ENCODE results near the gene PIGQ.

The PIGQ gene
- total RNA-seq: 17.5 to 20.3 (median 20.1) reads per million in 3 donors

DNA sequence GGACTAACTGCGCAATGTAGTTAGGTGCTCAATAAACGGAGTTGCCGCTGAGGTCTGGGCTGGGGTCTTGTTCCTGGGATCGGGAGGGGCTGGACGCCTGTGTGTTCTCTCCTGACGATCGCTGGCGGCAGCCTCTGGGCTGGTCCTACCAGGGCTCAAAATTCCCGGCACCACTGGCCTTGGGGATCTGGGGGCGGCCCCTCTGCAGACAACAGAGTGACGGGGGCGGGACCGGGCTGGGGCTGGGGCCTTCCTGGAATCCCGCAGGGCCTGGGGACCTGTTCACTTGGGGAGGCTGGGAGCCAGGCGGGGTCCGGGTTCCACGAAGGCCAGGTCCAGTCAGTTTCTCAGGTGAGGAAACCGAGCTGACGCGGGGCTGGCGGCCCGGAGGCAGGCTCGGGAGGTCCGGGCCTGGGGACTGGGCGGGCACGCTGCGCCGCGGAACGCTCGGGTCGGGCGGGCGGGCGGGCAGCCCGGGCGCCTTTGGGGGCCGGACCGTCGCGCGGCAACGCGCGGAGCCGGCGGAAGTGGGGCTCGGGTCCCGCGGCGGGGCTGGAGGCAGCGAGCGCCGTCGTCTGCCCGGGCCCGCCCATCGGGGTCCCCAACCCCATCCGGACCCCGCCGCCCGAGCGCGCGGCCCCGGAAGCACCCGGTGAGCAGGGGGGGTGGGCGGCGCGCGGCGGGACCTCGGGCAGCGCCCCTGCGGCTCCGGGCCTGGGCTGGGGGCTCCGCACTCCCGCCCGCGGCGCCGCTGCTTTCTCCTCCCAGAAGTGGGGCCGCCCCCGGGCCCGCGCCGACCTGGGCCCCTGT is at the start of gene PIGQ:
Gene PIGQ, plus strand, starts transcription at position 524 of the 810 bp plus-strand sequence. CDS start 4,107 bp downstream, outside the sequence.
- peak; percentile 38 to 51 (median 49) for DNase-seq
- peaks cover 38% of the 10 kb centered on the region for H3K4me1 ChIP-seq (ENCODE audit: control insufficient read depth, insufficient read depth, low read length, poor library complexity, severe bottlenecking)
- H3K27me3 ChIP-seq (replicated peaks; ENCODE audit: control insufficient read depth, insufficient read depth, low read length, poor library complexity, severe bottlenecking): no peaks in the 10 kb centered on the region
- peak within 1 kb of the TSS; percentile 78 for H3K4me3 ChIP-seq (ENCODE audit: insufficient read depth, low read depth, low read length, poor library complexity, severe bottlenecking)
- H3K9me3 ChIP-seq (ENCODE audit: control insufficient read depth, low read length): no peaks in the 10 kb centered on the region
- peaks cover 5% of the 10 kb centered on the region for H3K36me3 ChIP-seq (ENCODE audit: control insufficient read depth, insufficient read depth, low read length)
- peak within 1 kb of the TSS; percentile 71 for H3K27ac ChIP-seq (ENCODE audit: insufficient read depth, low read length, poor library complexity, severe bottlenecking)

DNA sequence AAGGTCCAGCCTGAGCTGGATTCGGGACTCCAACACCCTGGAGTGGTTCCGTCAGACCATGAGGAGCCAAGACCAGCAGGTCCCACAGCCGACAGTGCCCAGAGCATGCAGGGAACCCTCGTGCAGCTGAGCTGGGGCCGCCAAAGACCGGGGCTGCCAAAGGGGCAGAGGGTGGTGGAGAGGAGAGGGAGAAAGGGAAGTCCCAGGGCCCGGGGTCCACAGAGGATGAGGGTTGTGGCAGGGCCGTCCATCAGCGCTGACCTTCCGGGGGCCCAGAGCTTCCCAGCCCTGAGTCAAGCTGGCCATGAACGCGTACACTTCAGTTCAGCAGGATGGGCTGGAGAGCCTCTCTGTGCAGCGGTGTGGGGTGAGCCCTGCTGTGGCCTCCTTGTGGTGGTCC is 48.9 kb upstream of the PIGQ start:
- peaks cover 7% of the 10 kb centered on the region for H3K36me3 ChIP-seq (ENCODE audit: control insufficient read depth, insufficient read depth, low read length)
- no peak overlapping the region for H3K4me3 ChIP-seq (ENCODE audit: insufficient read depth, low read depth, low read length, poor library complexity, severe bottlenecking)
- no peak for DNase-seq
- H3K27me3 ChIP-seq (replicated peaks; ENCODE audit: control insufficient read depth, insufficient read depth, low read length, poor library complexity, severe bottlenecking): no peaks in the 10 kb centered on the region
- no peaks in the 10 kb centered on the region for H3K9me3 ChIP-seq (ENCODE audit: control insufficient read depth, low read length)
- H3K27ac ChIP-seq (ENCODE audit: insufficient read depth, low read length, poor library complexity, severe bottlenecking): no peak overlapping the region
- H3K4me1 ChIP-seq (ENCODE audit: control insufficient read depth, insufficient read depth, low read length, poor library complexity, severe bottlenecking): peaks cover 2% of the 10 kb centered on the region

DNA sequence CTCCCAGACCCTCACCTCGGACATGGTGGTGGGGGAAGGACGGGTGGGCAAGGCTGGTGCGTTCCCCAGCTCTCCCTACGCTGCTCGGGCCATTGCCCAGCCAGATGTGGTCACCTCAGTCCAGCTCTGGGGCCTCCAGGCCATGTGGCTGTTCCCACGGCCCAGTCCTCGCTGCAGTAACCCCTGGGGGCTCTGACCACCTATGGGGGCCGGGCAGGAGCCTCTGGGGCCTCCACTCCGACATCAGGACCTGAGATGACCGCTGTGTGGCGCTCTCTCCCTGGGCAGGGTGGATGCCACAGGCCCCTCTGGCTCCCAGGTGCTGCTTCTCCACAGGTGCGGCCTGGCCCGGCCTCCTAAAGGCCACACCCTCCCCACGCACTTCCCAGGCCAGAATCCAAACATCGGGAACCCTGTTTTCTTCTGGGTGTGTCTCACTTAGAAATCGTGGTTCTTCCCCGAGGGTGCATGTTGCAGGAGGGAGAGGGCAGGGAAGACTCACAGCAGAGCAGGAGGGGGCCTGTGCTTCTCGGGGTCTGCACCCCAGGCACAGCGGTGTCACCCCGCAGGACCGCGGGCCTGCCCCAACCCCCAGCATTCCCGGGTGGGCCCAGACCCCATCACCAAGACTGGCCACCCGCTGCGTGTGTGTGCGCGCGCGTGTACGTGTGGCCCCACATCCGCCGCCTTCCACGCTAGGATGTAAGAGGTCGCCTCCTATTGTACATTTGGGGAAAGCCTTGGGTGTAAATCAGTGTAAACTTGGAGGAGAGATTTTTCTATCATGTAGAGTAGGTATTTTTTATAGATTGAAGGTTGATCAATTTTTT is 48.2 kb upstream of the PIGQ start:
- no peak for DNase-seq
- H3K27ac ChIP-seq (ENCODE audit: insufficient read depth, low read length, poor library complexity, severe bottlenecking): no peak overlapping the region
- no peak overlapping the region for H3K4me3 ChIP-seq (ENCODE audit: insufficient read depth, low read depth, low read length, poor library complexity, severe bottlenecking)
- H3K36me3 ChIP-seq (ENCODE audit: control insufficient read depth, insufficient read depth, low read length): peaks cover 3% of the 10 kb centered on the region
- H3K9me3 ChIP-seq (ENCODE audit: control insufficient read depth, low read length): no peaks in the 10 kb centered on the region
- H3K4me1 ChIP-seq (ENCODE audit: control insufficient read depth, insufficient read depth, low read length, poor library complexity, severe bottlenecking): peaks cover 9% of the 10 kb centered on the region
- H3K27me3 ChIP-seq (replicated peaks; ENCODE audit: control insufficient read depth, insufficient read depth, low read length, poor library complexity, severe bottlenecking): no peaks in the 10 kb centered on the region

GRCh38 chr16:522320-523096 is 47.3 kb upstream of the PIGQ start:
- no peak for DNase-seq
- H3K4me3 ChIP-seq (ENCODE audit: insufficient read depth, low read depth, low read length, poor library complexity, severe bottlenecking): no peak overlapping the region
- H3K9me3 ChIP-seq (ENCODE audit: control insufficient read depth, low read length): no peaks in the 10 kb centered on the region
- H3K27me3 ChIP-seq (replicated peaks; ENCODE audit: control insufficient read depth, insufficient read depth, low read length, poor library complexity, severe bottlenecking): no peaks in the 10 kb centered on the region
- peaks cover 13% of the 10 kb centered on the region for H3K4me1 ChIP-seq (ENCODE audit: control insufficient read depth, insufficient read depth, low read length, poor library complexity, severe bottlenecking)
- H3K36me3 ChIP-seq (ENCODE audit: control insufficient read depth, insufficient read depth, low read length): peaks cover 3% of the 10 kb centered on the region
- H3K27ac ChIP-seq (ENCODE audit: insufficient read depth, low read length, poor library complexity, severe bottlenecking): no peak overlapping the region

- no peak for DNase-seq
- no peak overlapping the region for H3K4me3 ChIP-seq (ENCODE audit: insufficient read depth, low read depth, low read length, poor library complexity, severe bottlenecking)
- H3K27ac ChIP-seq (ENCODE audit: insufficient read depth, low read length, poor library complexity, severe bottlenecking): no peak overlapping the region
- peaks cover 3% of the 10 kb centered on the region for H3K36me3 ChIP-seq (ENCODE audit: control insufficient read depth, insufficient read depth, low read length)
- H3K27me3 ChIP-seq (replicated peaks; ENCODE audit: control insufficient read depth, insufficient read depth, low read length, poor library complexity, severe bottlenecking): no peaks in the 10 kb centered on the region
- H3K4me1 ChIP-seq (ENCODE audit: control insufficient read depth, insufficient read depth, low read length, poor library complexity, severe bottlenecking): peaks cover 13% of the 10 kb centered on the region
- no peaks in the 10 kb centered on the region for H3K9me3 ChIP-seq (ENCODE audit: control insufficient read depth, low read length)
Observed at GRCh38 chr16:523097-523741, 46.5 kb upstream of the PIGQ start.

- no peaks in the 10 kb centered on the region for H3K9me3 ChIP-seq (ENCODE audit: control insufficient read depth, low read length)
- no peak for DNase-seq
- peaks cover 3% of the 10 kb centered on the region for H3K36me3 ChIP-seq (ENCODE audit: control insufficient read depth, insufficient read depth, low read length)
- H3K4me1 ChIP-seq (ENCODE audit: control insufficient read depth, insufficient read depth, low read length, poor library complexity, severe bottlenecking): peaks cover 19% of the 10 kb centered on the region
- H3K27ac ChIP-seq (ENCODE audit: insufficient read depth, low read length, poor library complexity, severe bottlenecking): no peak overlapping the region
- H3K4me3 ChIP-seq (ENCODE audit: insufficient read depth, low read depth, low read length, poor library complexity, severe bottlenecking): no peak overlapping the region
- H3K27me3 ChIP-seq (replicated peaks; ENCODE audit: control insufficient read depth, insufficient read depth, low read length, poor library complexity, severe bottlenecking): no peaks in the 10 kb centered on the region
Observed at GRCh38 chr16:524274-525040, 45.3 kb upstream of the PIGQ start.

DNA sequence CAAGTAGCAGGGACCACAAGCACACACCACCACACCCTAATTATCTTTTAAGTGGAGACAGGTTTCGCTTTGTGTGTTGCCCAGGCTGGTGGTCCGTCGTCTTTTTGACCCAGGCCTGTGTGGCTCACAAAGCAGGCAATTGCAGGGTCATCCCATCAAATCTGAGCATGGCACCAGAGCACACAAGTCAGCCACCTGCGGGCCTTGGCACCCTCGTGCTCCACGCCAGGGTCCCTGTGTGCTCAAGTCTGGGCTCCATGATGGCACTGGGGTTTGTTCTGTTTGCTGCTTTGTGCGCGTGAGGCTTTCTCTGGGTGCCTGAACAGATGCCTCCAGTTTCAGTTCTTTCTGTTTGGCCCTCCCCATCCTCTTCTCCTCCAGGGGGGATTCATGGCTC is 44.6 kb upstream of the PIGQ start:
- Histone ChIP-seq H3K4me1 (ENCODE audit: control insufficient read depth, insufficient read depth, low read length, poor library complexity, severe bottlenecking) (peaks cover 25% of the 10 kb centered on the region), H3K27ac (ENCODE audit: insufficient read depth, low read length, poor library complexity, severe bottlenecking) (no peak overlapping the region), H3K9me3 (ENCODE audit: control insufficient read depth, low read length) (no peaks in the 10 kb centered on the region), H3K27me3 (replicated peaks; ENCODE audit: control insufficient read depth, insufficient read depth, low read length, poor library complexity, severe bottlenecking) (no peaks in the 10 kb centered on the region), H3K36me3 (ENCODE audit: control insufficient read depth, insufficient read depth, low read length) (peaks cover 3% of the 10 kb centered on the region), H3K4me3 (ENCODE audit: insufficient read depth, low read depth, low read length, poor library complexity, severe bottlenecking) (no peak overlapping the region)
- DNase-seq: no peak

DNA sequence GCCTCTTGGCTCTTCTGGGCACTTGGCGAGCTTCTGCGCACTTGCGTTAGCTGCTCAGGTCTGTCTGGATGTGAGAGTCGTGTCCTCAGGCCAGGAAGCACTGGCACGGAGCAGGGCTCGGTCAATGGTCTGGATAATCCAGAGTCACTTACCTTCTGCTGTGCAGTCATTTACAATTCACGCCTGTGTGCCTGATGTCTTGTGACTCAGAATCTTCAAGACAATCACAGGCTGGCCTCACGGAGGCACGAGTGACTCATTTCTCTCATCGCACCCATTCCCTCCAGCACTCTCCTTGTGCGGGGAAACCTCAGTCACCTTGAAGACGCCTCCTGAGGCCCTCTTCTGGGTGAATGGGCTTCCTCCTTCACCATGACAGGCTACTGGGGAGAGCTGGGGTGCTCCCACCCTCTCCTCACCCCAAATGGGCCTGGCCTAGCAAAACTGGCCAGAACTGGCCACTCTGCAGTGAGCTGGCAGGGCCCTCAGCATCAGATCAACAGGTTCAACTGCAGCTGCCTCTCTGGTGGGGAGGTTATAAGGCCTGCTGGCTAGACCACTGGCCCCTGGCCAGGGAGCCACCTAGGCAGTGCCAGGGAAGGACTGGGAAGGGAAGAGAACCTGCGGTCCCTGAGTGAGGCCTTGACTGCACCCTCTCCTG is 44.1 kb upstream of the PIGQ start:
- DNase-seq: peak in 2 of 3 donors; percentile 21 to 27
- Histone ChIP-seq H3K4me3 (ENCODE audit: insufficient read depth, low read depth, low read length, poor library complexity, severe bottlenecking) (no peak overlapping the region), H3K27me3 (replicated peaks; ENCODE audit: control insufficient read depth, insufficient read depth, low read length, poor library complexity, severe bottlenecking) (no peaks in the 10 kb centered on the region), H3K27ac (ENCODE audit: insufficient read depth, low read length, poor library complexity, severe bottlenecking) (peak overlapping the region; percentile 17), H3K4me1 (ENCODE audit: control insufficient read depth, insufficient read depth, low read length, poor library complexity, severe bottlenecking) (peaks cover 29% of the 10 kb centered on the region), H3K9me3 (ENCODE audit: control insufficient read depth, low read length) (no peaks in the 10 kb centered on the region), H3K36me3 (ENCODE audit: control insufficient read depth, insufficient read depth, low read length) (no peaks in the 10 kb centered on the region)

Data from effector memory CD4-positive, alpha-beta T cell (primary cell).